Measurements from ENCODE around the gene AP1M1.

Gene AP1M1

GRCh38 chr19:16206637-16207036 lies 8.9 kb downstream of the AP1M1 start:
- no peak overlapping the region for H3K4me3 ChIP-seq (ENCODE audit: control insufficient read depth, low read depth, low read length)
- DNase-seq (ENCODE audit: low read depth), result no peak

GRCh38 chr19:16207063-16207462 lies 9.4 kb downstream of the AP1M1 start:
- DNase-seq (ENCODE audit: low read depth), result no peak
- H3K4me3 ChIP-seq (ENCODE audit: control insufficient read depth, low read depth, low read length), result no peak overlapping the region
- TF ChIP-seq, protein P1, sequence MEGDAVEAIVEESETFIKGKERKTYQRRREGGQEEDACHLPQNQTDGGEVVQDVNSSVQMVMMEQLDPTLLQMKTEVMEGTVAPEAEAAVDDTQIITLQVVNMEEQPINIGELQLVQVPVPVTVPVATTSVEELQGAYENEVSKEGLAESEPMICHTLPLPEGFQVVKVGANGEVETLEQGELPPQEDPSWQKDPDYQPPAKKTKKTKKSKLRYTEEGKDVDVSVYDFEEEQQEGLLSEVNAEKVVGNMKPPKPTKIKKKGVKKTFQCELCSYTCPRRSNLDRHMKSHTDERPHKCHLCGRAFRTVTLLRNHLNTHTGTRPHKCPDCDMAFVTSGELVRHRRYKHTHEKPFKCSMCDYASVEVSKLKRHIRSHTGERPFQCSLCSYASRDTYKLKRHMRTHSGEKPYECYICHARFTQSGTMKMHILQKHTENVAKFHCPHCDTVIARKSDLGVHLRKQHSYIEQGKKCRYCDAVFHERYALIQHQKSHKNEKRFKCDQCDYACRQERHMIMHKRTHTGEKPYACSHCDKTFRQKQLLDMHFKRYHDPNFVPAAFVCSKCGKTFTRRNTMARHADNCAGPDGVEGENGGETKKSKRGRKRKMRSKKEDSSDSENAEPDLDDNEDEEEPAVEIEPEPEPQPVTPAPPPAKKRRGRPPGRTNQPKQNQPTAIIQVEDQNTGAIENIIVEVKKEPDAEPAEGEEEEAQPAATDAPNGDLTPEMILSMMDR (conservative IDR thresholded peaks at IDR 0.05; ENCODE audit: control insufficient read depth, insufficient read depth, low read depth, low read length), result no peak

More at GRCh38 chr19:16206637-16207036, 8.9 kb downstream of the AP1M1 start:
- TF ChIP-seq, protein P1 (conservative IDR thresholded peaks at IDR 0.05; ENCODE audit: control insufficient read depth, insufficient read depth, low read depth, low read length), result no peak

GRCh38 chr19:16207490-16208025 lies 9.8 kb downstream of the AP1M1 start:
- TF ChIP-seq, protein P1 (conservative IDR thresholded peaks at IDR 0.05; ENCODE audit: control insufficient read depth, insufficient read depth, low read depth, low read length), result no peak
- no peak overlapping the region for H3K4me3 ChIP-seq (ENCODE audit: control insufficient read depth, low read depth, low read length)
- DNase-seq (ENCODE audit: low read depth), result no peak

DNA sequence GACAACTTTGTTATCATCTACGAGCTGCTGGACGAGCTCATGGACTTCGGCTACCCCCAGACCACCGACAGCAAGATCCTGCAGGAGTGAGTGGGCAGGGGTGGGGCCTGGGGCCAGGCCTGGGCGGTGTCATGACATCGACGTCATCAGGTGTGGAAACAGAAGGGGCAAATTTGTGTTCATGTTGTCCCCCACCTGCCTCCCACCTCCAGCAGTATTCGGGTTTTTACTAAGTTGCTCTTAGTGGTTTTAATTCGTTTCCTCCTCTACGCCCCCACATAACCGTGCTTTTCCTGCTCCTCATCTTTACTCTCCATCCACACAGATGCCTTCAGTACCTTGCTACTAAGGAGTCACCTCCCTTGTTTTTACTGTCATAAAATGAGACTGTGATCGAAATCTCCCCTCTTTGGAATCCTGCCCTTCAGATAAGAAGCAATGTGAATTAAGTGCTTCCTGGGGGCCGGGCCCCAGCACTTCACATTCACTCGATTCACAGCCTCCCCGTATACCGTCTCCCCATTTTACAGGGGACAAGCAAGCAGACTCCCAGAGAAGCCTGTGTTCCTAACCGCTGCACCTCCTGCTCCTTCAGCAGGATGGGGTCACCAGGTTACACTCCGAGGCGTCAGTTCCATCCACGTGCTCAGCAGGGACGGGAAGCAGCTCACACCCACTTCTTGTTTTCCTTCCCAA lies 10.5 kb downstream of the AP1M1 start:
- TF ChIP-seq, protein P1 (conservative IDR thresholded peaks at IDR 0.05; ENCODE audit: control insufficient read depth, insufficient read depth, low read depth, low read length), result no peak
- H3K4me3 ChIP-seq (ENCODE audit: control insufficient read depth, low read depth, low read length), result no peak overlapping the region
- no peak for DNase-seq (ENCODE audit: low read depth)

DNA sequence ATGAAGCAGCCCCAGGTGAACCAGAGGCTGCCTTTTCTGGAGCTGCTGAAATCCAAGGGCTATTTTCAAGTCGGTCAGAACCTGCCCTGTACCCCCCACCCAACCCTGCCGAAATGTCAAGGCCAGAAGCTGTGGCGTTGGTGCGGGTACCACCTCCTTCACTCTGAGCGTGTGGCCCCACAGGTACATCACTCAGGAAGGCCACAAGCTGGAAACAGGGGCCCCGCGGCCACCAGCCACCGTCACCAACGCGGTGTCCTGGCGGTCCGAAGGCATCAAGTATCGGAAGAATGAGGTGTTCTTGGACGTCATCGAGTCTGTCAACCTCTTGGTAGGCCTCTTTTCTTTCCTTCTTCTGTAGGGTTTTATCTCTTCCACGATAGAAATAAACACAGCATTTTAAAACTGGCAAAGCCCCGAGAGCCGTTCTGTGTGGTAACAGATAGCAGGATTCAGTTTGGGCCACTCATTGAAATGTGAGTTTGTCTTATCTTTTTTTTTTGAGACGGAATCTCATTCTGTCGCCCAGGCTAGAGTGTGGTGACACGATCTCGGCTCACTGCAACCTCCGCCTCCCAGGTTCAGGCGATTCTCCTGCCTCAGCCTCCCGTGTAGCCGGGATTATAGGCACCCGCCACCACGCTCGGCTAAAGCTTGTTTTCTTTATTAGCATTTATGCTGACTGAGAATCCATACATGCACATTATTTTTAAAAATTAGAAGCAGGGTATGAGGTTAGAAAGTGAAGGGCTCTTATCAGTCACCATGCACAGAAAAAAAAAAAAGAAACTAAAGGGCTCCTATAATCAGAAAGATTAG lies 11.3 kb downstream of the AP1M1 start:
- DNase-seq (ENCODE audit: low read depth), result no peak
- TF ChIP-seq, protein P1 (conservative IDR thresholded peaks at IDR 0.05; ENCODE audit: control insufficient read depth, insufficient read depth, low read depth, low read length), result no peak
- H3K4me3 ChIP-seq (ENCODE audit: control insufficient read depth, low read depth, low read length), result no peak overlapping the region

GRCh38 chr19:16210168-16210567 lies 12.5 kb downstream of the AP1M1 start:
- H3K4me3 ChIP-seq (ENCODE audit: control insufficient read depth, low read depth, low read length), result no peak overlapping the region
- no peak for DNase-seq (ENCODE audit: low read depth)
- TF ChIP-seq, protein P1 (conservative IDR thresholded peaks at IDR 0.05; ENCODE audit: control insufficient read depth, insufficient read depth, low read depth, low read length), result no peak

All from fibroblast of mammary gland (primary cell).